ENCODE results near the gene ZSCAN22.
A peak's percentile ranks its signal among the peaks of the same experiment; 100 is the strongest.
"Not testable (repeated sequence)": the region's sequence is repeated elsewhere in the genome, so short reads cannot be mapped to it uniquely, and the experiment has no call there.

The ZSCAN22 gene

GRCh38 chr19:58318297-58318696, 8.5 kb upstream of the ZSCAN22 start:
- no peak for DNase-seq (ENCODE audit: low spot score)

DNA sequence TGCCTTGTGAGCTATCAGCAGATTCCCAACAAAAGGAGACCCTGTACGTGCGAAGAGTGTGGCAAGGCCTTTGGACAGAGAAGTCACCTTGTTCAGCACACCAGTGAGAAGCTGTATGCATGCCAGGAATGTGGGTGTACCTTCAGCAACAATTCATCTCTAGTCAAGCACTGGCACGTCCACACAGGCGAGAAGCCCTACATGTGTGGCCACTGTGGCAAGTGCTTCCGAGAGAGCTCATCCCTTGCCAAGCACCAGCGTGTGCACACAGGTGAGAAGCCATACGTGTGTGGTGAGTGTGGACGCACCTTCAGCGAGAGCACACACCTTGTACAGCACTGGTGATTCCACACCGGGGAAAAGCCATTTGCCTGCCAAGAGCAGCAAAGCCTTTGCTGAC, 7.6 kb upstream of the ZSCAN22 start:
- no peak for DNase-seq (ENCODE audit: low spot score)

- DNase-seq (ENCODE audit: low spot score) = no peak
Measured at GRCh38 chr19:58325311-58326022, 1.3 kb upstream of the ZSCAN22 start.

GRCh38 chr19:58326501-58326913, 287 bp upstream of the ZSCAN22 start:
- no peak for DNase-seq (ENCODE audit: low spot score)

- DNase-seq (ENCODE audit: low spot score) = peak; percentile 29
Measured at GRCh38 chr19:58328999-58329398, 2.2 kb downstream of the ZSCAN22 start.

- peak; percentile 47 for DNase-seq (ENCODE audit: low spot score)
Measured at GRCh38 chr19:58330458-58330857, 3.7 kb downstream of the ZSCAN22 start.

- no peak for DNase-seq (ENCODE audit: low spot score)
Measured at GRCh38 chr19:58332697-58333096, 5.9 kb downstream of the ZSCAN22 start.

DNA sequence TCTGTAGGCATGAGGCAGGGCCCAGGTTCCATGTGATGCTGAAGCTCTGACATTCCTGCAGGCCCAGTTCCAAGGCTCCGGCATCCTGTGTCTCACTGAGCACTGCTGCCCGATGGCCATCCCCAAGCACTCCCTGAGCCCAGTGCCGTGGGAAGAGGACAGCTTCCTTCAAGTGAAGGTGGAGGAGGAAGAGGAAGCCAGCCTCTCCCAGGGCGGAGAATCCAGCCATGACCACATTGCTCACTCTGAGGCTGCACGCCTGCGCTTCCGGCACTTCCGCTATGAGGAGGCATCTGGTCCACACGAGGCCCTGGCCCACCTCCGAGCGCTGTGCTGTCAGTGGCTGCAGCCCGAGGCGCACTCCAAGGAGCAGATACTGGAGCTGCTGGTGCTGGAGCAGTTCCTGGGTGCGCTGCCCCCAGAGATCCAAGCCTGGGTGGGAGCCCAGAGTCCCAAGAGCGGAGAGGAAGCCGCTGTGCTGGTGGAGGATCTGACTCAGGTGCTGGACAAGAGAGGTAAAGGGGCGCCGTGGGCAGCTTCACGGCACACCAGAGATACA, 8.0 kb downstream of the ZSCAN22 start:
- DNase-seq (ENCODE audit: low spot score) = no peak

- DNase-seq (ENCODE audit: low spot score) = no peak
Measured at GRCh38 chr19:58335630-58336029, 8.8 kb downstream of the ZSCAN22 start.

- no peak for DNase-seq (ENCODE audit: low spot score)
Measured at GRCh38 chr19:58336216-58336615, 9.4 kb downstream of the ZSCAN22 start.

DNA sequence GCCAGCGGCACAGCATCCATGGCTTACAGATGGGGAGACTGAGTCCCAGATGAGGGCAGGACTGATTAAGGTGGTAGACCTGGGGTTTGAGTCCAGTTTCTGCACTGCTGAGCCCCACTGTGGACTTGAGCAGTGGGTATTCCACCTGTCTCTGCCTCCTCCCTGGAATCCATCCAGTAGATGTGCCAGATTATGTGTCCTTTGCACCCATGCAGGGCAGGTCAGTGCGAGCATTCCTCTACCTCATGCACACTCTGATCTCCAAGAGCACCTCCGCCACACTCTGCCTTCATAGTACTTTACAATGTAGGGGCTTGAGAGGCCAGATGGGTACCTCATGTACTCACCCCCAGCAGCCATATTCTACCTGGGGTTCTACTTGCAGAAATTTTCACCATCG, 10.0 kb downstream of the ZSCAN22 start:
- DNase-seq (ENCODE audit: low spot score) = no peak

DNA sequence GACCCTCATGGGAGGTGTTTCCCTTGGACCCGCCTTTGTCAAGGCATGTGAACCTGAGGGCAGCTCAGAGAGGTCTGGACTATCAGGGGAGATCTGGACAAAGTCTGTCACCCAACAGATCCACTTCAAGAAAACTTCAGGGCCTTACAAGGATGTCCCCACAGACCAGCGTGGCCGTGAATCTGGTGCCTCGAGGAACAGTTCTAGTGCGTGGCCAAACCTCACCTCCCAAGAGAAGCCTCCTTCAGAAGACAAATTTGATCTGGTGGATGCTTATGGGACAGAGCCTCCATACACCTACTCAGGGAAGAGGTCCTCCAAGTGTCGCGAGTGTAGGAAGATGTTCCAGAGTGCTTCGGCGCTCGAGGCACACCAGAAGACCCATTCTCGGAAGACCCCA, 11.5 kb downstream of the ZSCAN22 start:
- DNase-seq (ENCODE audit: low spot score) = no peak

DNA sequence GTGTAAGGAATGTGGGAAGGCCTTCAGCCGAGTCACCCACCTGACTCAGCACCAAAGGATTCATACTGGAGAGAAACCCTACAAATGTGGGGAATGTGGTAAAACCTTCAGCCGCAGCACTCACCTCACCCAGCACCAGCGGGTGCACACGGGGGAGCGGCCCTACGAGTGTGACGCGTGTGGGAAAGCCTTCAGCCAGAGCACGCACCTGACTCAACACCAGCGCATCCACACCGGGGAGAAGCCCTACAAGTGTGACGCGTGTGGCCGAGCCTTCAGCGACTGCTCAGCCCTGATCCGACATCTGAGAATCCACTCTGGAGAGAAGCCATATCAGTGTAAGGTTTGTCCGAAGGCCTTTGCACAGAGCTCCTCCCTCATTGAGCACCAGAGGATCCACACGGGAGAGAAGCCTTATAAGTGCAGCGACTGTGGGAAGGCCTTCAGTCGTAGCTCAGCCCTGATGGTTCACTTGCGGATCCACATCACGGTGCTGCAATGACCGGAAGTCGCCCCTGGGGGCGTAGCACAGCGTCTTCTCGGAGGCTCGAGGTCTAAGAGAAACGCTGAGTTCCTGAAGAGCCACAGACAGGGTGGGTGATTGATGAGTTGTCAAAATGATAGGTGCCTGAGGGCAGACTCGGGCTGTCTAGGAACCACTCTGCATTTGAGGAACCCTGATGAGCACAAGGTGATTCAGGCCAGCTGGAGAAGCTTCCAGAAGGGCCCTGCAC, 12.2 kb downstream of the ZSCAN22 start:
- DNase-seq (ENCODE audit: low spot score) = no peak

DNA sequence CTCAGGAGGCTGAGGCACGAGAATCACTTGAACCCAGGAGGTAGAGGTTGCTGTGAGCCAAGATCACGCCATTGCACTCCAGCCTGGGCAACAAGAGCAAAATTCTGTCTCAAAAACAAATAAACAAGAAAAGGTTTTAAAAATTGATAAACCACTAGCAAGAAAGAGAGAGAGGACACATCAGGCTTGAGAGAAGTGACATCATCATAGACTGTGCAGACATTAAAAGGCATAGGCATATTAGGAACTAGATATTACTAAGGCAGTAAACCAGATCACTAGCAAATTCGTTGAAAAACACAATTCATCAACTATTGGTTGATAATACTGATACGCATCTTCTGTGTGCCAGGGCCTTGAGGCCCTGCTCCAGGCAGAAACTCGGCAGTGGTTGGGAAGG, 18.8 kb downstream of the ZSCAN22 start:
- no peak for DNase-seq (ENCODE audit: low spot score)

DNA sequence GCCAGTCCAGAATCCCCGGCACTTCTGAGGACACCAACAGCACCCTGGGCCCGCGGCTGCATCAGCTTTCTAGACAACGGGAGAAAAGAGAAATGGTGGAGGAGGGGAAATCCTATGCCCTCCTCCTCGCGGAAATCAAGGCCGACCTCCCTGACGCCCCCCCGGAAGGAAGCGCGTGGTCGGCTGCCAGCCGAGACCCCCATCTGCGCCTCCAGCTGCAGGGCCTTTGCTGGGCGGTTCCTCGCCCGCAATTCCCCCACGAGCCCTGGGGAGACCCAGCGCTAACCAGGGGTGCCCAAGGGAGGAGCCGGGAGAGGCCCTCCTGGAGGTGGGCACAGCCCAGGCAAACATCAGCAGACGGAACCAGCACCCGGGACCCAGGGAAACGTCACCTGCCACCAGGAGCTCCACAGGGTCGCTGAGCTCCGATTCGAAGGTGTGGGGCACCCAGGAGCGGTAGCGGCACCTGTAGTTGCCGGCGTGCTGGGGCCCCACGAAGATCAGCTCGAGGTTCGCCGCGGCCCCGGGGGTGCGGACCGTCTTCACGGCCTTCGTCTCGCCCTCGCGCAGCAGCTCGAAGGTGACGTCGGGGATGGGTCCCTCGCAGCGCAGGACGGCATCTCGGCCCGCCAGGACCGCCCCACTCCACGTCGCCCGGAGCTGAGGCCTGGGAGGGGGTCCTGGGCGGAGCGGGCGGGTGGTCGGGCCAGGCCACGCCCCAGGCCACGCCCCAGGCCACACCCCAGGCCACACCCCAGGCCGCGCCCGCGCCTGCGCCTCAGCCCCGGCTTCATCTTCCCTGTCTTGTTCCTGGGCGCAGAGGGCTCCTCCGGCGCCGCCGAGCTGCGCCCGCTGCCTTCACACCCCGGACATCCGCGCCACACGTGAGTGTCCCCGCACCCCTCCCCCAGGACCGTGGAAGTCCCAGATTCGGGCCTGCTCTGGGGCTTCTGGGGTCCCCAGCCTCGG, 20.5 kb downstream of the ZSCAN22 start:
- DNase-seq (ENCODE audit: low spot score) = no peak

- not testable (repeated sequence) for DNase-seq (ENCODE audit: low spot score)
Measured at GRCh38 chr19:58348080-58348479, 21.3 kb downstream of the ZSCAN22 start.

GRCh38 chr19:58349590-58349989, 22.8 kb downstream of the ZSCAN22 start:
- no peak for DNase-seq (ENCODE audit: low spot score)

- DNase-seq (ENCODE audit: low spot score) = no peak
Measured at GRCh38 chr19:58350001-58350861, 23.4 kb downstream of the ZSCAN22 start.

- DNase-seq (ENCODE audit: low spot score) = no peak
Measured at GRCh38 chr19:58350871-58351557, 24.2 kb downstream of the ZSCAN22 start.

GRCh38 chr19:58351558-58351878, 24.7 kb downstream of the ZSCAN22 start:
- DNase-seq (ENCODE audit: low spot score) = no peak
